BLaER1 treated with 17β-estradiol and CSF1 and Interleukin-3, amounts not matched to agents 10 nM and 100 nM (cell line): Measurements from ENCODE around the gene THRB.
"Not testable (repeated sequence)": the region's sequence is repeated elsewhere in the genome, so short reads cannot be mapped to it uniquely, and the experiment has no call there.

Experiments
- H3K27ac ChIP-seq, 11 experiments: shearing (Covaris generic); formaldehyde crosslinking; 2 replicates each; pipeline ENCODE4 v1.8.1; 2022
- H3K27me3 ChIP-seq, 11 experiments: shearing (Covaris generic); formaldehyde crosslinking; 2 replicates each; pipeline ENCODE4 v1.8.1; 2022
- H3K36me3 ChIP-seq, 11 experiments: shearing (Covaris generic); formaldehyde crosslinking; 2 replicates each; pipeline ENCODE4 v1.8.1; 2022
- H3K4me1 ChIP-seq, 10 experiments: shearing (Covaris generic); formaldehyde crosslinking; 2 replicates each; pipeline ENCODE4 v1.8.1; 2022
- H3K4me2 ChIP-seq, 11 experiments: shearing (Covaris generic); formaldehyde crosslinking; 2 replicates each; pipeline ENCODE4 v1.8.1; 2022
- H3K4me3 ChIP-seq, 10 experiments: shearing (Covaris generic); formaldehyde crosslinking; 2 replicates each; pipeline ENCODE4 v1.8.1; 2022
- H3K9ac ChIP-seq, 11 experiments: shearing (Covaris generic); formaldehyde crosslinking; 2 replicates each; pipeline ENCODE4 v1.8.1; 2022
- H3K9me3 ChIP-seq, 11 experiments: shearing (Covaris generic); formaldehyde crosslinking; replicated peaks in 1 of 11; 2 replicates each; pipeline ENCODE4 v1.8.1; 2022
- H4K20me1 ChIP-seq, 11 experiments: shearing (Covaris generic); formaldehyde crosslinking; 2 replicates each; pipeline ENCODE4 v1.8.1; 2022
- Cebpa-rat ChIP-seq, 11 experiments: shearing (Covaris generic); IDR thresholded peaks; 2 replicates each; pipeline ENCODE4 v1.8.1; 2022

THRB gene

DNA sequence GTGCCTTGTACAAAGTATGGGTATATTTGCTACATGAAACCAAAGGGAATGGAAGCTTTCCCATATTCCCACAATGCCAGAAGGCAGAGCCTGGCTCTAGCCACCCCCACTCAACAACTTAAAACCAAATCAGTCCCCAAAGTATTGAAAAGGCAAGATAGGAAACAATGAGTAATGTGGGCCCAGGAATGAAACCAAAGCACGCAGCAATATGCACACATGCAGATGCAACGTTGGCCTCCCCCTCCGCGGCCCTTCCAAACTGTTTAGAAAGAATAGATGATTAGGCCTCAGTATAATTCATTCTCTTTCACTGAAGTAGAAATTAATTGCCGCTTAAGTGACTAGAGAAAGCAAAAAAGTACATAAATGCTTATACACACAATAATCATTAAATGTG, 59.1 kb downstream of the THRB start:
- no peak overlapping the region for H3K4me3 ChIP-seq
- no peak for TF ChIP-seq Cebpa-rat (IDR thresholded peaks at IDR 0.05)
- H3K4me1 ChIP-seq: peaks cover 0 to 15% (median 0%) of the 10 kb centered on the region in 10 experiments; a peak in 6 of 20 replicates
- H3K27ac ChIP-seq: no peak overlapping the region
- H3K9me3 ChIP-seq: no peaks in the 10 kb centered on the region
- no peak overlapping the region for H3K9ac ChIP-seq
- peak overlapping the region in 2 of 11 experiments; percentile 49 to 61; a peak in 4 of 22 replicates for H3K4me2 ChIP-seq
- no peaks in the 10 kb centered on the region for H4K20me1 ChIP-seq
- no peaks in the 10 kb centered on the region for H3K36me3 ChIP-seq
- H3K27me3 ChIP-seq: no peaks in the 10 kb centered on the region

DNA sequence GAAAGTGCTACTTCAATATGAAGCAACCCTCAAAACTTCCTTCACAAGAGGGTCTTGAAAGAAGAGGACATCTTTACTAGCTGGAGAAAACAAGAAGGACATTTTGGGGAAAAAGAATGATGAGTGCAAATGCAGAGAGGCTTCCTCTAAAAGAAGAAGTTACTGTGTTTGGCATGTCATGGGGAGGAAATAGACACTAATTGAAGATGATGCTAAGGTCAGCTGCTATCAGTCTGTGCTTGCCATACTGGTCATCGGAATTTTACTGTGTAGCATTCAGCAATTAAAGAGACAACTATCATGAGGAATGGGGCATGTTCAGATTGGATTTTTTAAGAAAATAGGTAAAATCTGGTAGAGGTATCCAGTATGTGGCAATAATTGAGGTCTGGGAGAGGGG, 60.0 kb downstream of the THRB start:
- H3K9ac ChIP-seq: no peak overlapping the region
- H3K4me3 ChIP-seq: no peak overlapping the region
- no peaks in the 10 kb centered on the region for H3K27me3 ChIP-seq
- no peaks in the 10 kb centered on the region for H4K20me1 ChIP-seq
- peak overlapping the region in 3 of 11 experiments; percentile 29 to 61 (median 49); a peak in 5 of 22 replicates for H3K4me2 ChIP-seq
- no peaks in the 10 kb centered on the region for H3K36me3 ChIP-seq
- TF ChIP-seq Cebpa-rat (IDR thresholded peaks at IDR 0.05): no peak
- H3K27ac ChIP-seq: peak overlapping the region in 1 of 11 experiments; percentile 26; a peak in 1 of 22 replicates
- no peaks in the 10 kb centered on the region for H3K9me3 ChIP-seq
- H3K4me1 ChIP-seq: peaks cover 0 to 15% (median 0%) of the 10 kb centered on the region in 10 experiments; a peak in 6 of 20 replicates

DNA sequence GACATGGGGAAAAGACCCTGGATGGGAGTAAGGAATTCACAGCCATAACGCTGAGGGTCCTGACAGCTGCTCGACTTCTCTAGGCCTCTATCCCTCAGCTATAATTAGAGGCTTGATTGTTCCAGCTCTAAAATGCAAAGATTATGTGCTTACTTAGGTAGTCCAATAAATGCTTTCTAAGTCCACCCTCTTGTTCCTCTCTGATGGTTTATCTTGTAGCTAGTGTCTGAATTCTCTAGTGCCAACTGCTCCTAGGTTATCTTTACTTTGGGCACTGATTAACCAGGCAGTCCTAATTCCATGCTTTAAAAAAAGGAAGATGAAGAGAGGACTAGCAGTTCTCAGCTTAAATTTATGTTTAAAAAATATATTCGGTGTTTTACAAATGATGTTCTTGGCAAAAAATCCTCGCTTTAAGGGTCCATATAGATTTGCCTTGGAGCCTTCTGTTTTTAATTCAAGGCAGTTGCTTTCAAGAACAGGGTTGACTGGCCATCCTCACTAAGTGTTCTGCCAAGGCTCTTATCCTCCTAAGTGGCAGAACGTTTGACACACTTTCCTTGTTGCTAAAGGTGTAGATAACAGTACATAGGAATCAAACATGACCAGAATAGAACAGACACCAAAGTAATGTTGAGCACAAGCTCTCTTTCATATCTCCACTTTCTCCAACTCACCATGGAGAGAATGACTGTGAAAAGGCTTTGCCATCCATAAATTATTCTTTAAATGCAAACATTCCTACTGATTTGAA, 60.6 kb downstream of the THRB start:
- H4K20me1 ChIP-seq: no peaks in the 10 kb centered on the region
- no peak overlapping the region for H3K9ac ChIP-seq
- no peak overlapping the region for H3K4me3 ChIP-seq
- H3K27me3 ChIP-seq: no peaks in the 10 kb centered on the region
- H3K4me1 ChIP-seq: peaks cover 0 to 15% (median 0%) of the 10 kb centered on the region in 10 experiments; a peak in 6 of 20 replicates
- H3K4me2 ChIP-seq: peak overlapping the region in 2 of 11 experiments; percentile 29 to 49; a peak in 3 of 22 replicates
- H3K27ac ChIP-seq: no peak overlapping the region
- no peaks in the 10 kb centered on the region for H3K36me3 ChIP-seq
- H3K9me3 ChIP-seq: no peaks in the 10 kb centered on the region
- no peak for TF ChIP-seq Cebpa-rat (IDR thresholded peaks at IDR 0.05)

DNA sequence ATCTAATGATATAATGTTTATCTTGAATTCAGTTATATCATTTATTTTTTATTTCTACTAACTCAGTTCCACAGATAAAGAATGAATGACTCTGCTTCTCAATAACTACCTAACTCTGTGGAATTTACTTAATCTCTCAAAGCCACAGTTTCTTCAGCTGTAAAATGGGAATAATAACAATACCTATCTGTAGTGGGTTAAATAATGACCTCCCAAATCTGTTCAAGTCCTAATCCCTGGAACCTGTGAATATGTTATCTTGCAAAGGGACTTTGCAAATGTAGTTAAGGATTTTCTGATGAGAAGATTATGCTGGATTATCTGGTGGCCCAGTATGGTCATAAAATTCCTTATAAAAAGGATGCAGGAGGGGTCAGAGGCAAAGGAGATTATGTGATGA, 61.7 kb downstream of the THRB start:
- Histone ChIP-seq H3K27me3 (no peaks in the 10 kb centered on the region), H3K36me3 (no peaks in the 10 kb centered on the region), H3K9ac (no peak overlapping the region), H3K4me1 (peaks cover 0 to 25% (median 2%) of the 10 kb centered on the region in 10 experiments; a peak in 9 of 20 replicates), H3K4me3 (no peak overlapping the region), H4K20me1 (no peaks in the 10 kb centered on the region), H3K27ac (no peak overlapping the region), H3K4me2 (no peak overlapping the region), H3K9me3 (no peaks in the 10 kb centered on the region)
- no peak for TF ChIP-seq Cebpa-rat (IDR thresholded peaks at IDR 0.05)

DNA sequence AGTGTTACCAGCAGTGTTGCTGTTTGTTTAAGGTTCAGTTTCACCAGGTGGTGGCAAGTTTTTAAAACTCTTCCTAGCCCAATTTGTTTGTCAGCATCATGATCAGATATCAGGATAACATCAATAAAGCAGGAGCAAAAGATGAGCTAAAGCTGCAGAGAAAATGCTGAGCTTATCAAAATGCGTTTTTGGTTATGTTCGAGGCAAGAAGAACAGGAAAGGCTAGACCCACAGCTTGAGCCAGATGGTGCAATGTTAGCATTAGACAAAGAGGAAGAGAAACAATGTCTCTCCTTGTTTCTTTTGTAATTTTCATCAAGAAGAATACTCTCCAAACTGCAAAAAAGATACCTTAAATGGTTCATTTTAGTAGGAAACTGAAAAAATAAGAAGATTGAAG, 66.2 kb downstream of the THRB start:
- H3K36me3 ChIP-seq: no peaks in the 10 kb centered on the region
- TF ChIP-seq Cebpa-rat (IDR thresholded peaks at IDR 0.05): 0 out of 22 replicates have a peak, but pooled peaks of 1 of the 11 experiments have one; percentile 12
- H3K4me1 ChIP-seq: peaks cover 0 to 23% (median 2%) of the 10 kb centered on the region in 10 experiments; a peak in 10 of 20 replicates
- no peak overlapping the region for H3K9ac ChIP-seq
- H3K9me3 ChIP-seq: no peaks in the 10 kb centered on the region
- peak overlapping the region in 6 of 11 experiments; percentile 13 to 59 (median 50); a peak in 11 of 22 replicates for H3K4me2 ChIP-seq
- H3K27me3 ChIP-seq: no peaks in the 10 kb centered on the region
- H4K20me1 ChIP-seq: no peaks in the 10 kb centered on the region
- H3K27ac ChIP-seq: peak overlapping the region in 3 of 11 experiments; percentile 10 to 52 (median 36); a peak in 4 of 22 replicates
- H3K4me3 ChIP-seq: no peak overlapping the region

DNA sequence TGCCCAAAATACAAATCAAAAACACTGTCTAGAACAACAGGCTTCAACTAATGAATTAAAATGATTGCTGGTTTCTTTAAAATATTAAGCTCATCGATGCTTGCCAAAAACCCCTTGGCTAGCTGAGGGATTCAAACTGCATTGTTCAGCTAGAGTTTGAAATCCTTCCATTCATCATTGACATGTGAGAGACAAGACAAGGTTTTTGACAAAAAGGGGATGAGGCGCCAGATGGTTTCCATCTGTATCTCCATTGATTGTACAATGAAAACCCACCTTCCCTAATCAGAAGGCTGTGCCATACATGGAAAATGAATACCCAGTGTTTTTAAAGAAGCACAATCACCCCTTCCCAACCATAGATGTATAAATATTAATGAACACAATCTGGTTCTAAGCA, 67.8 kb downstream of the THRB start:
- TF ChIP-seq Cebpa-rat (IDR thresholded peaks at IDR 0.05): no peak
- Histone ChIP-seq H3K36me3 (no peaks in the 10 kb centered on the region), H3K4me1 (peaks cover 0 to 23% (median 2%) of the 10 kb centered on the region in 10 experiments; a peak in 10 of 20 replicates), H3K9ac (no peak overlapping the region), H3K9me3 (no peaks in the 10 kb centered on the region), H3K4me2 (peak overlapping the region in 2 of 11 experiments; percentile 12 to 36; a peak in 2 of 22 replicates), H4K20me1 (no peaks in the 10 kb centered on the region), H3K27me3 (no peaks in the 10 kb centered on the region), H3K27ac (no peak overlapping the region), H3K4me3 (no peak overlapping the region)

DNA sequence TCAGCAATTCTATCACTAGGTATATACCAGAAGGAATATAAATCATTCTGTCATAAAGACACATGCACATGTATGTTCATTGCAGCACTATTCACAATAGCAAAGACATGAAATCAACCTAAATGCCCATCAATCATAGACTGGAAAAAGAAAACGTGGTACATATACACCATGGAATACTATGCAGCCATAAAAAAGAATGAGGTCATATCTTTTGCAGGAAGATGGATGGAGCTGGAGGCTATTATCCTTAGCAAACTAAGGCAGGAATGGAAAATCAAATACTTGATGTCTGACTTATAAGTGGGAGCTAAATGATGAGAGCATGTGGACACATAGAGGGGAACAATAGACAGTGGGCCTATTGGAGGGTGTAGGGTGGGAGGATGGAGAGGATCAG, 73.8 kb downstream of the THRB start:
- H4K20me1 ChIP-seq: not testable (repeated sequence)

DNA sequence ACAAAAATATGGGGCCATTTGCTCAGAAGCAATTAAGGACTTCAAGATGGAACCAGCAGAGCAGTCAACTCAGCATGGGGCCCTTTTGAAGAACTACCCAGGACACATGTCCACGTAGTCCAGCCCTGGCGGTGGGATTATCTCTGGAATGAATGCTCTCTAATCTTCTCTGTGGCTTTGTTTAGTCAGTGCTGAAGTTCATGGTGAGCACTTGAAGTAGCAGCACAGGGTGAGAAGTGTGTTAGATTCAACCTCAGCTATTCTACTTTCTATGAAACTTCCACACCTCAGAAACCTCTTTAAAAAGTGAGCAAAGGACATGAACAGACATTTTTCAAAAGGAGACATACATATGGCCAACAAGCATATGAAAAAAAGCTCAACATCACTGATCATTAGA, 74.4 kb downstream of the THRB start:
- H3K4me3 ChIP-seq: no peak overlapping the region
- no peak overlapping the region for H3K27ac ChIP-seq
- no peaks in the 10 kb centered on the region for H3K4me1 ChIP-seq
- TF ChIP-seq Cebpa-rat (IDR thresholded peaks at IDR 0.05): no peak
- H3K9ac ChIP-seq: no peak overlapping the region
- no peaks in the 10 kb centered on the region for H3K9me3 ChIP-seq
- H4K20me1 ChIP-seq: no peaks in the 10 kb centered on the region
- no peaks in the 10 kb centered on the region for H3K36me3 ChIP-seq
- no peak overlapping the region for H3K4me2 ChIP-seq
- H3K27me3 ChIP-seq: no peaks in the 10 kb centered on the region

More for the DNA sequence above, 73.8 kb downstream of the THRB start:
- H3K36me3 ChIP-seq, H3K27ac ChIP-seq, H3K9me3 ChIP-seq, H3K9ac ChIP-seq, H3K4me3 ChIP-seq, H3K4me1 ChIP-seq, H3K27me3 ChIP-seq, H3K4me2 ChIP-seq: not testable (repeated sequence)

DNA sequence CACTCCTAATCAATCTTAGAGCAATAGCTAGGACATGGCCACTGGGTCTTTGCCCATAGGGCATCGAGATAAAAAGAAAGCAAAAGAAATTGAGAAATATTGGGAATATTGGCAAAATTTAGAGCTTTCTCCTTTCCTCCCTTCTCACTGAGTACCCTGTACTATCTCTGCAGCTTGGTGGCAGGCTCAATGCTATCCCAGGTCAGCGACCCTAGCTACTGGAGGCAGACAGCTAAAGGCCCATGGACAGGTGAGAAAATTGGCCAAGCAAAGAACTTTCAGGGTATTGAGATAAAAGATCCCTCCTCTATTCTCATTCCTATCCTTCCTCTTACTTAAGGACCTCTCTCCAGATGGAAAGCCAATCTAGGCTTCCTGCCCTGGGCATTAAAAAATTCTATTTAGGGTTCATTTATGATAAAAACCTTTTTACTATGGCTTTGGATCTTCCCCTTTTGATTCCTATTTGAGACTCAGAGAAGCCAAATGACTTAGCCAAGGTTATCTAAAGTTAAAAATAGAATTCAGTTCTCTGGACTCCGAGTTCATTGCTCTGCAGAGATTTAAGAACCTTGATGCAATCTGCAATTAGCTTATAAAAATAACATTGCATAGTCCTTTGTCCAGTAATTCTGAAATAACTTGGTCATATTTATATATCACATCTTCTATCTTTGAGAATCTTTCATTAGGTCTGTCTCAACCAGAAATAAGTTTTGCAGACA, 75.4 kb downstream of the THRB start:
- Histone ChIP-seq H3K27me3 (no peaks in the 10 kb centered on the region), H3K4me3 (no peak overlapping the region), H3K9ac (no peak overlapping the region), H3K4me1 (no peaks in the 10 kb centered on the region), H3K4me2 (no peak overlapping the region), H3K9me3 (no peaks in the 10 kb centered on the region), H3K36me3 (no peaks in the 10 kb centered on the region), H4K20me1 (no peaks in the 10 kb centered on the region), H3K27ac (no peak overlapping the region)
- no peak for TF ChIP-seq Cebpa-rat (IDR thresholded peaks at IDR 0.05)
